Lower leg skin (tissue), 3 donors: ENCODE data around the gene ARMC2.

Source experiments
- POLR2A ChIP-seq, 2 donors: fragments of 450-650 bp; IDR thresholded peaks; one replicate each; pipeline ENCODE4 v1.6.1; 2016 to 2017; ENCODE audit warnings: antibody characterized with exemption in 2 of 2, mild to moderate bottlenecking in 1 of 2, moderate library complexity in 1 of 2
- TF ChIP-seq, protein P1 (sequence below), 3 donors: fragments of 450-650 bp; IDR thresholded peaks; one replicate each; pipeline ENCODE4 v1.5.1; 2016; ENCODE audit warnings: antibody characterized with exemption in 3 of 3, mild to moderate bottlenecking in 3 of 3, moderate library complexity in 2 of 3

DNA sequence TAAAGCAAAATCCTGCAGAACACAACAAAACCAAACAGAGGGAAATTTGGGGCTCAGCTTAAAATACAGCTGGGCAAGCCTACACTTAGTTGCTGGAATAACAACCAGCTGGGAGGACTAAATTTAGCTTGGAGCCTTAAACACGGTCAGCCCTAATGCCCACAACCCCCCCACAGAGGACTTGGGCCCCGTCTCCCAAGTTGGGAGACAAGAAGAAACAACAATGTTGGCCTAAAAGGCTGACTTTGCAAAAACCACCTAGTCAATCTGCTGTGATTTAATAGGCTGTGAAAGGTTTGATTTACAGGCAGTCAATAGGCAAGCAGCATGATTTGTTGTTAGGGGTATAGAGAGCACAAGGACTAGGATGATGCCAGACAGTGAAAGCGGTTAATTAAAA is 40.3 kb upstream of the ARMC2 start:
- TF ChIP-seq POLR2A (IDR thresholded peaks at IDR 0.05) = no peak
- TF ChIP-seq, protein P1, sequence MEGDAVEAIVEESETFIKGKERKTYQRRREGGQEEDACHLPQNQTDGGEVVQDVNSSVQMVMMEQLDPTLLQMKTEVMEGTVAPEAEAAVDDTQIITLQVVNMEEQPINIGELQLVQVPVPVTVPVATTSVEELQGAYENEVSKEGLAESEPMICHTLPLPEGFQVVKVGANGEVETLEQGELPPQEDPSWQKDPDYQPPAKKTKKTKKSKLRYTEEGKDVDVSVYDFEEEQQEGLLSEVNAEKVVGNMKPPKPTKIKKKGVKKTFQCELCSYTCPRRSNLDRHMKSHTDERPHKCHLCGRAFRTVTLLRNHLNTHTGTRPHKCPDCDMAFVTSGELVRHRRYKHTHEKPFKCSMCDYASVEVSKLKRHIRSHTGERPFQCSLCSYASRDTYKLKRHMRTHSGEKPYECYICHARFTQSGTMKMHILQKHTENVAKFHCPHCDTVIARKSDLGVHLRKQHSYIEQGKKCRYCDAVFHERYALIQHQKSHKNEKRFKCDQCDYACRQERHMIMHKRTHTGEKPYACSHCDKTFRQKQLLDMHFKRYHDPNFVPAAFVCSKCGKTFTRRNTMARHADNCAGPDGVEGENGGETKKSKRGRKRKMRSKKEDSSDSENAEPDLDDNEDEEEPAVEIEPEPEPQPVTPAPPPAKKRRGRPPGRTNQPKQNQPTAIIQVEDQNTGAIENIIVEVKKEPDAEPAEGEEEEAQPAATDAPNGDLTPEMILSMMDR (IDR thresholded peaks at IDR 0.05) = no peak
